HG03196 (cell line): ENCODE measurements around the gene TASP1.

Source experiments
- ATAC-seq: cut with Tn5 transposase; IDR thresholded peaks from one replicate; pipeline ENCODE4 v1.9.1; 2021; ENCODE audit not compliant: unreplicated experiment

Gene TASP1

GRCh38 chr20:13574071-13574470, 64.7 kb downstream of the TASP1 start:
- ATAC-seq, result no peak

GRCh38 chr20:13571662-13572061, 67.1 kb downstream of the TASP1 start:
- ATAC-seq, result no peak

- ATAC-seq, result no peak
Observed at GRCh38 chr20:13567663-13568062, 71.1 kb downstream of the TASP1 start.

- ATAC-seq, result no peak
Observed at GRCh38 chr20:13563854-13564253, 74.9 kb downstream of the TASP1 start.

- no peak for ATAC-seq
Observed at GRCh38 chr20:13554706-13555105, 84.0 kb downstream of the TASP1 start.

- ATAC-seq, result no peak
Observed at GRCh38 chr20:13554076-13554475, 84.7 kb downstream of the TASP1 start.

- ATAC-seq, result no peak
Observed at GRCh38 chr20:13552061-13552460, 86.7 kb downstream of the TASP1 start.

- no peak for ATAC-seq
Observed at GRCh38 chr20:13549451-13549850, 89.3 kb downstream of the TASP1 start.

GRCh38 chr20:13546497-13547131, 92.1 kb downstream of the TASP1 start:
- no peak for ATAC-seq

GRCh38 chr20:13545790-13546189, 92.9 kb downstream of the TASP1 start:
- ATAC-seq, result no peak

GRCh38 chr20:13543783-13544182, 94.9 kb downstream of the TASP1 start:
- no peak for ATAC-seq

- no peak for ATAC-seq
Observed at GRCh38 chr20:13535627-13536026, 103.1 kb downstream of the TASP1 start.

- no peak for ATAC-seq
Observed at GRCh38 chr20:13533946-13534345, 104.8 kb downstream of the TASP1 start.

- no peak for ATAC-seq
Observed at GRCh38 chr20:13530146-13530545, 108.6 kb downstream of the TASP1 start.

GRCh38 chr20:13526551-13526950, 112.2 kb downstream of the TASP1 start:
- no peak for ATAC-seq

GRCh38 chr20:13525225-13525940, 113.3 kb downstream of the TASP1 start:
- no peak for ATAC-seq

- no peak for ATAC-seq
Observed at GRCh38 chr20:13524339-13524738, 114.4 kb downstream of the TASP1 start.

- no peak for ATAC-seq
Observed at GRCh38 chr20:13517831-13518230, 120.9 kb downstream of the TASP1 start.

GRCh38 chr20:13515796-13516558, 122.8 kb downstream of the TASP1 start:
- no peak for ATAC-seq

- no peak for ATAC-seq
Observed at GRCh38 chr20:13515291-13515690, 123.4 kb downstream of the TASP1 start.

GRCh38 chr20:13510837-13511488, 127.8 kb downstream of the TASP1 start:
- ATAC-seq, result no peak
